Stimulated activated naive CD4-positive, alpha-beta T cell (primary cell): Measurements from ENCODE around the gene NEK7.

Experiments used
- DNase-seq, 6 experiments: peaks; one replicate each; lab custom pipeline; 2025; lab: John Stamatoyannopoulos, UW

NEK7 gene

DNA sequence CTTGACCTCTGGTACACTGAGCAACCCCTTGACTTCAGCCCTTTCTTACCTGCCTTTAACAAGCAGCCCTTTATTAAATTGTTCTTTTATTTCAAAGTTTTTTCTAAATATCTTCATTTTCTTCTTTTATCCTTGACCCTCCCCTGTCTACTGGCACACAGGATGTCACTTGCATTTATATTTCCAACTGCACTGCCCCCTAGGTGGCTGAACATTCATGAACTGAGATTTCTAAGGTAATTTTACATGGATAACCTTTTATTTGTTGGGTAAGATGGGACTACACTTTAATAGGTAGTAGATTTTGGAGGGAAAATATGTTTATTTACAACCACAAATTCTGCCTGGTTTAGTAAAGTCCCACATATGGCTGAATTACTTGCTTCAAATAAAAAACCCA is 193.7 kb downstream of the NEK7 start:
- DNase-seq: no peak

DNA sequence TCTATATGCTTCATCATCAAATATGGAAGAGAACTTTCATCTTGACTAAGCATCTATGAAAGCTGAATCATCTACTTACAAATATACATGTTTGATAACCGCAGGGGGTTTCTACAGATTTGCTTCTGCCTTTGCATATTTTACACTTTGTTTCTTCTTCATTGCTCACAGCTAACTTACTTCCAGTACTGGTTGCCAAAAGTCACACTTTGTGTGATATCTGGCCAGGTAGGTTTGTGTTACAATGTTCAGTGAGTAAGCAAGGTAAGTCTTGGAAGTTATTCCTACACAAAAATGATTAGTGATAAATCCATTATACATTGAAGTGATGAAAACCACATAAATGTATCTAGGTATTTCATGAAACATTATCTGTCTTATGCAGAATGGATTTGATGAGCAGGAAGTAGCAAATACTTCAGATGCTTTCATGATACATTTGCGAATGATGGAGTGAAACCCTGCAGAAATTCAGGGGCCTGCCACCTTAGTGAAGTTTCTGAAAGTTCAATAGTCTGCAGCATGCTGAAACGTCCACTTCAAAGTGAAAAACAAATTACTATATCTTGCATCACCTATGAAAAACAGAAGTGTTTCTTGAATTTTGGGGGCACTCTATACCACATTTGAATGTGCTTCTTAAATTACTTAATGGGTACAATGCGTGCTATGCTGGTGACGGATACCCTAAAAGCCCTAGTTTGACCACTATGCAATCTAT is 196.3 kb downstream of the NEK7 start:
- no peak for DNase-seq

DNA sequence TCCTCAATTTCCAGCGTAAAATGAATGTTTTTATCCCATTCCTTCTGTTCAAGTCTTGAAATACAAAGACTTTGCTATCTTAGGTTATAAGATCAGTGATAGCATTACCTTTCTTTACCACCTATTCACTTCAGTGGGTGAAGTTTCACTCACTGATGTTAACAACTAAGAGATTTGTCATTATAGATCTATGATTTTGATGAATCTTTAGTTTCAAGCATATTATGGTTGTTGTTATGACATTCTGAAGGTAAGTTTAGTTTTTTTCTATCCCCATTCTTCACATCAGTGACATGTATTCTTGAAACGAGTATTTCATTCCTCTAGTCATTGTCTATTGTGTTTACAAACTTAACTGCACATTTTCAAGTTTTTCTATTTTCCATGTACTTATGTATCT is 201.1 kb downstream of the NEK7 start:
- DNase-seq: no peak

DNA sequence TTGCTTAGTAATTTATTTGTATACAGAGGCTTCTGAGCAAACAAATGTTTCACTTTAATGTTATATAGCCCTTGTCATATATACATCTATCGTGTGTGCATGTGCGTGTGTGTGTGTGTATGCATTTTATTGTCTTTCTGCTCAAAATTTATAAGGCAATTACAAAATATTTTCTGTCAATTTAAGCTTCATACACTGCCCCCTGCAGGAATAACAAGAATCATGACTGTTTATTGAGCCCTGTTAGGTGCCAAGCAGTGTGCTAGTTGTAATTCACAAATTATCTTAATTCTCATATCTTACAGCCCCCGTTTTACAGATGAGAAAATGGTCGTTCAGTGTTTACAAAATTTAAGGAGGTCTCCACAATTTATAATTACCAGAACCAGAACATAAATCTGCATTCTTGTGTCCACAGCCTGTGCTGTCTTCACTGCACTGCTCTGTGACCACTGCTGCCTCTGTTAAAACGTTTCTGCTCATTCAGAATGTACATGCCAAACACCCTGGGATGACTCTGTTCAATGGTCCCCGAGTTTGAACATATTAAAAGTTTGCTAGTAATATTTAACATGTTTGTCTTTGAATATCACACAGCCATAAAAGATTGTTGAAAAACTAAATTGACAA is 202.3 kb downstream of the NEK7 start:
- peak in 2 of 6 experiments; percentile 6 to 21 for DNase-seq

DNA sequence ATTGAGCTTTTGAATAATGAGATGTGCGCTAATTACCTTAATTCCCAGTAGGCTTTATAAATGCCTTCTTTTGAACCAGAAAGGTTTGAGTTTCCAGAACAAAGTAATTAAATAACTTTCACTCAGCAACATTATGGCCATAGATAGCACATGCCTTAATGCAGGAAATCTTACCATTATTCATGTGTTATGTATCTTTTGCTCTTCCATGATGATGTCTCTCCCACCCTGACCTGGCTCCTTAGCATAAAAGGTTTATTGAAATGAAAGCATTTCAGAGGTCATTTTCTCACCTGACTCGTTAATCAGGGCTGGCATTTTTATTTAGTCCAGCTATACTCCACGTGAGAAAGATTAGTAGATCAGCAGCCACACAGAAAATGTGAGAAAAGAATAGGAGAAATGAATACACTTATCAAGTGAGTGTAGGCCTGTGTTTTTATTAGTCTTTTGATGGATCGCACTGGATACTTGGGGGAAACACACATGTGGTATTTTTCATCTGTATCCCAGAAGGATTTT is 203.5 kb downstream of the NEK7 start:
- no peak for DNase-seq

DNA sequence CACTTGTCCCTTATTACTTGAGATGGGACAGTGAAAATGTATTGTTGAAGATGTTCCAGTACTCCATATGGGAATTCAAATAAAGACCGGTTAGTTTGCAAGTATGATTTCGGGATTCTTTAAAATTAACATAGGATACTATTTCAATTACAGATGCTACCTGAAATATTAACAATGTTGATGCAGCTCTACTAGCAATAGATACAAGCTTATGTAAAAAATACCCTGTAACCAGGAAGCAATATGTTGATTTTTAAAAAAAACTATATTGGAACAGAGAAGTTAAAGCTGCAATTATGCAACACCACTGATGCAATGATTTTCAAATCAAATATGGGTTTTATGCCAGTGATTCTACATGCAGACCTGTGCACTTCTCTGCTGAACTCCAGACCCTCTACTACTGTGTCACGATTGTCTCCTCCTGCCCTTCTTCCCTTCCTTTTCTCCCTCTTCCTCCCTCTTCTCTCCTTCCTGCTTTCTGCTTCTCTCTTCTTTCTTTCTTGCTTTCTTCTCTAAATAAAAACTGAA is 204.5 kb downstream of the NEK7 start:
- no peak for DNase-seq

DNA sequence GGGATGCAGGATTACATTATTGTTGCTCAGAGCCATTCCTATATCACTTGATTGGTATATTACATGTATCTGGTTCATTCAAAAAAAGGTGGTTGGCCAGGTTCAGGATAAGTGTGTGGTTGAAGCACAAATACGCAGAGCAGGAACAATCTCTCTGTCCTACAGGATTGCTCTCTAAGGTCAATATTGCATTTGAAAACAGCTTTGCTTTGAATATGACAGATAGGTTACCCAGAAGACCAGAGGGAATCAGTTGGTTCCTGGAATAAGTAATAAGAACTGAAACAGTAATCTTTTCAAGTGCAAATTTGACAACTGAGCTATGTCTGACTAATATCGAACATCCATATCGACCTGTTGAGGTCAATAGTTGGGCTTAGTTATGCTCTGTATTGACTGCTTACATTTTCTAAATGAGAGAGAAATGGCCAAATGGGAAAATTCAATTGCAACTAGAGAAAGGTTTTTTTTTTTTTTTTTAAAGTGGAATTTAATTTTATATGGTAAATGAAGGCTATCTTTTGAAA is 206.9 kb downstream of the NEK7 start:
- DNase-seq: no peak

DNA sequence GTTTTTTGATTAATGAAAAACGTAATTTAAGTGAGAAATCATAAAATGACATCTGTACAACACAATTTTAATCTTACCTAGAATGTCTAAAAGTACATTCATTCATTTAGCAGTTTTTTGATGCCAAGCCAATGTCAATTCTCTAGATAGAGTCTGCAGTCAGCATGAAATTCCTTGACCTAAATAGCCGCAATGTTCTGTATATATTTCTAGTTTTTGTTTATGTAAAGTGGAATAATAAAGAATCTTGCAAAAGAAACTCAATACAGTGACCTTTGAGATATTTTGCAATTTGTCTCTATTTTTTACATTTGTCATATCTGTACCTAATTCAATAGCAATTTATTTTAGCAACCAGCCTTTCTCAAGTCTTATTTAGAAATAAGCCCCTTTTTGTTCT is 207.7 kb downstream of the NEK7 start:
- DNase-seq: no peak

DNA sequence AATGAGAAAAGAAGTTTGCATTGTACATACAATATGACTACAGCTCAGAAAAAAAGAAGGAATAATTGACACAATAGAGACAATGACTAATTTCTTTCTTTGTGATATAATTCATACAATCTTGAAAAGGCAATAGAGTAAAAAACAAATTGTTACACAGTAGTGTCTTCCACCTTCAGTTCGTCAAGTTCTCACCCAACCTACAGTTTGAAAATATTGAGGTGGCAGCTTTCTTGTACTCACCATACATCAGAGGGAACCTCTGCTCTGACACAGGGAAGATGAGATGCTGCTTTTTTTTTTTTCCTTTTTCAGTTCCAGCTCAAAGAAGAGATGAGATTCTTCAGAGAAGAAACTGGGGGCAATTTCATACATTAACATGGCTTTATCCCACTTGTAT is 210.5 kb downstream of the NEK7 start:
- DNase-seq: no peak

DNA sequence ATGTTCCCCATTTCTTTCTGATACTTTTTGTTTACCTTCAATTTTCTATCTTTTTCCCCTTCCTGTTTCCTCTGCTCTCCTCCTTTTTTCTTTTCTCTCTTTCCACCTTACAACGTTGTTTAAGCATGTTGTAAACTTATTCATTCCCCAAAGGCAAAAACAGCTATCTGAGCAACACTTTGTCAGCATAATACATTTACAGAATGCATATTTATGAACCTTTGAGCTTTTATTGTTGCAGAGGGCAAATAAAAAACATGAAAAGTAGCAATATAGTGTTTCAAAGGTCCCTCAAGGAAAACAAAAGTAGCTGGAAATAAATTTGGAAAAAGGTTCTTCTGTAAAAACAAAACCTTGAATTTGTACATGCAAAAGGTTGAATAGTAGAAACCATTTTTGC is 214.2 kb downstream of the NEK7 start:
- DNase-seq: no peak
